Measurements from ENCODE around the gene PDGFRB. TPM values are rescaled to one million over a fixed set of nuclear protein-coding genes. Genes with fewer than 3 reads are reported as not detected.

Gene PDGFRB
- 6.1 and 10.4 TPM in 2 replicates for total RNA-seq (2014; rRNA removed; shearing (Covaris generic); ENCODE audit: low replicate concordance)

DNA sequence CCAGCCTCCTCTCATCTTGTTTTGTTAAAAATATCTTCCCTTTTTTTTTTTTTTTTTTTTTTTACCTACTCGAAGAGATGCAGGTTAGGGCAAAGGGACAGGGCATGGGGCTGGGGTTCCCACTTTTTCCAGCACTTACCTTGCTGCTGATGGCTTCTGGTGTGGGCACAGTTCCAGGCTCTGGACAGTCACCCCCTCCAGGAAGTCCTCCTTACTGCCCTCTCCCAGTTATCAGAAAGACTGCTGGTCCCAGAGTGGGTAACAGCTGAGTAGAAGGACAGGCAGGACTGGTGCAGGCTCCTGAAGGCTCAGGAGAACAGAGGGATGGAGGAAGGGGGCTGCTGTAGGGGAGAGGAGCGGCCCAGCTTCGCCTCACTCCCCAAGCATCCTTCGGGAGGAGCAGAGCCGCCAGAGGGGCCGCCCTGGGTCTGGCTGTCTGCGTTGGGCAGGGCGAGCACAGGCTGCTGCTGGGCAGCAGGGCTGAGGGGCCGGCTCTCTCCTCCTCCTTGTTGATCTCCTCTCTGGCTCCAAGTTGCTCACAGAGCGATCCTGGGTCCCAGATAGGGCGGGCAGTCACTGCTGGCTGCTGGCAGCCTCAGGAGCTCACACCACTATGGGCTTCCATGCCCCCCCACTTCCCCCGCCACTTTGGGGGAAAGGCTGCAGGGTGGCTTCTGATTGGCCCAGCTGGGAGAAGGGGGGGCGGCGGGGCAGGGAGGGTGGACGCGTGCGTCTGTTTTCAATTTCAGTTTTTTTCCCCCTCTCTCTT, at the start of gene PDGFRB:
PDGFRB (minus strand) TSS at position 588 of the 769 bp plus-strand sequence. CDS start 18,798 bp downstream, outside the sequence.
- Histone ChIP-seq H3K9me3 (no peaks in the 10 kb centered on the region), H3K4me3 (peak within 1 kb of the TSS; percentile 40), H3K36me3 (peaks cover 3% of the 10 kb centered on the region), H3K27me3 (no peaks in the 10 kb centered on the region)
- peak; percentile 91 for DNase-seq

DNA sequence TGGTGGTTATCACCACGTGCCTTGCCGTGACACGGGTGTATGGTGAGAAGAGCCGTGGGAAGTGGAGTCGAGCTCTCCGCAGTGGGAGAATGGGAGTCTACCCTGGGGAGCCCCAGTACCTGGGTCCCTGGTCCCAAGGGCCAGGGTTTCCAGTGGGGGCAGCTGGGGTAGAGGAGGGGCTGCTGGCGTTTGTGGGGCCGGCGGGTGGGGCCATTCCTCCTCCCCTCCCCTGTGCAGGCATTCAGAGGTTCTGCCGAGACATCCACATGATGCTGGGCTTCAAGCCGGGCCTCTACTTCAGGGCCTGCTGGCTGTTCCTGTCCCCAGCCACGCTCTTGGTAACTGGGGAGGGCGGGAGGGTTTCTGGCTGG, 48.9 kb upstream of the PDGFRB start:
- Histone ChIP-seq H3K27me3 (no peaks in the 10 kb centered on the region), H3K9me3 (no peaks in the 10 kb centered on the region), H3K36me3 (no peaks in the 10 kb centered on the region), H3K4me3 (no peak overlapping the region)
- DNase-seq = no peak

DNA sequence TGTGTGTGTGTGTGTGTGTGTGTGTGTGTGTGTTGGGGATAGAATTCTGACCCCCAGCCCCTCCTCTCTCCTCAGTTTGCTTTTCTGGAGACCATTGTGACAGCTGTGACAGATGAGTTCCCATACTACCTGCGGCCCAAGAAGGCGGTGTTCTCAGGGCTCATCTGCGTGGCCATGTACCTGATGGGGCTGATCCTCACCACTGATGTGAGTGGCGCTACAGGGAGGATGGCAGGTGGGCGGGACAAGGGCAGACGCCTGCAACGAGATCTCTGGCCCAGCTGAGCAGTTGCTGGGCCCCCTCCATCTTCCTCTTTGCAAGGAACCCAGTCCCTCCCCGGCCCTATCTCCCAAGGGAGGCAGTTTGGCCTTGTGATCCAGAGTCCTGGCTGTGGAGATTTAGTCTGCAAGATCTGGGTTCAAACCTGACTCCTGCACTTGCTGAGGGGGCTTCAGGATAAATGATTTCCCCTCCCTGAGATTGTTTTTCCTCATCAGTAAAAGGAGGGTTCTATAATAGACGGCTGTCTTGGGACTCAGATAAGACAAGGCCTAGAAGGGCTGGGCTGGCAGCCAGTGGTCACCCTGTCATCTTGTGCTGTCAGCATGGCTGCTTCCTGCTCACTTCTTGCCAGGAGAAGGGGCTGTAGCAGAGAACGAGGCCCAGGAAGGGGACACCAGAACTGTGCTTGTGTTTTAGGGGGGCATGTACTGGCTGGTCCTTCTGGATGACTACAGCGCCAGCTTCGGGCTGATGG, 48.4 kb upstream of the PDGFRB start:
- H3K27me3 ChIP-seq = no peaks in the 10 kb centered on the region
- DNase-seq = no peak
- H3K36me3 ChIP-seq = no peaks in the 10 kb centered on the region
- no peak overlapping the region for H3K4me3 ChIP-seq
- no peaks in the 10 kb centered on the region for H3K9me3 ChIP-seq

DNA sequence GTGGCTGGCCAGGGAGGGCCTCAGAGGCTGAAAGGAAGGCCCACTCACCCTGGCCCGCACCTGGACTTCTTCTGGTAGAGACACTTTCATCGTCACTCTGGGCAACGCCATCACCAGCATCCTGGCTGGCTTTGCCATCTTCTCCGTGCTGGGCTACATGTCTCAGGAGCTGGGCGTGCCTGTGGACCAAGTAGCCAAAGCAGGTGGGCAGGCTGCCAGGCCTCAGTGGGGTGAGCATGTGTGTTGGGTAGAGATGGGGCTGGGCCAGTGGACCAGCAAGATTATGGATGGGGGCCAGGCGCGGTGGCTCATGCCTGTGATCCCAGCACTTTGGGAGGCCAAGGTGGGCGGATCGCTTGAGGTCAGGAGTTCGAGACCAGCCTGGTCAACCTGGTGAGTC, 46.9 kb upstream of the PDGFRB start:
- H3K4me3 ChIP-seq = no peak overlapping the region
- no peaks in the 10 kb centered on the region for H3K9me3 ChIP-seq
- H3K36me3 ChIP-seq = no peaks in the 10 kb centered on the region
- peak; percentile 42 for DNase-seq
- H3K27me3 ChIP-seq = no peaks in the 10 kb centered on the region

DNA sequence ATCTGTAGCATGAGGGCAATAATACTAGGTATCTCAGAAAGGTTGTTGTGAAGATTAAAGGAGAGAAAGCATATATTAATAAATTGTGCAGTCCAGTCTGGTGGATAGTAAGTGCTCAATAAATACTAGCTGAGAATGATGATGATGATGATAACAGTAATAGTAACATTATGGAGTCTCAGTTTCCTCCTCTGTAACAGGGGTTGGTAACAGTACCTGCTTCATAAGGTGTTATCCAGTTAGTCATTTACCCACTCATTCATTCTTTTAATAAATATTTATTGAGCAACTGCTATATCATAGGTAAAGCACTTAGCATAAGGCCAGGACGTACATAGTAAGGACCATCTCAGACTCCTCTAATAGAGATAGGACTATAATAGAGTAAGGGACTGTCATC, 41.8 kb upstream of the PDGFRB start:
- Histone ChIP-seq H3K36me3 (no peaks in the 10 kb centered on the region), H3K4me3 (no peak overlapping the region), H3K27me3 (no peaks in the 10 kb centered on the region), H3K9me3 (no peaks in the 10 kb centered on the region)
- no peak for DNase-seq

DNA sequence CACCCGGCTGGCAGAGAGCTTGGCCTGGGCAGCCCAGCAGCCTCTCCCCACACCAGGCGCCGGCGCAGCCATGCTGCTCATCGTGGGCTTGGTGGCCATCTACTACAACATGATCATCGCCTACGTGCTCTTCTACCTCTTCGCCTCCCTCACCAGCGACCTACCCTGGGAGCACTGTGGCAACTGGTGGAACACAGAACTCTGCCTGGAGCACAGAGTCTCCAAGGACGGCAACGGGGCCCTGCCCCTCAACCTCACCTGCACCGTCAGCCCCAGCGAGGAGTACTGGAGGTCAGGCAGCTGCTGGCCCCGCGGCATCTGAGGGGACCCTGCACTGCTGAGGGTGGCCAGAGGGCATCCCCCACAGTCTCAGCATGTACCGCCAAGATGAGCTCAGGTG, 41.3 kb upstream of the PDGFRB start:
- H3K36me3 ChIP-seq = no peaks in the 10 kb centered on the region
- H3K9me3 ChIP-seq = no peaks in the 10 kb centered on the region
- no peak overlapping the region for H3K4me3 ChIP-seq
- H3K27me3 ChIP-seq = no peaks in the 10 kb centered on the region
- DNase-seq = no peak

DNA sequence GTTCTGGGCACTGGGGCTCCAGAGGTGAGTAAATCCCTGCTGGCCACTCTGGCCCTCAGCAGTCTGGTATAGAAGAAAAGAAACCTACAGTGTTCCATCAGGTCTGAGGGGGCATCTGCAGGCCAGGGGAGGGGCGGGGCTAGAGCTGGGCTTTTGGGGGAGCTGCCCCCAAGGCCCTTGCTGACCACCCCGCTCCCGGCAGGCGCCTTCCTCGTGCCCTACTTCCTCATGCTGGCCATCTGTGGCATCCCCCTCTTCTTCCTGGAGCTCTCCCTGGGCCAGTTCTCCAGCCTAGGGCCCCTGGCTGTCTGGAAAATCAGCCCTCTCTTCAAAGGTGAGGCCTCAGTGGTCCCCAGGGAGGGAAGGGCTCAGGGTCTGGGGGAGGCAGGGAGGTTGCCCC, 40.9 kb upstream of the PDGFRB start:
- H3K27me3 ChIP-seq = no peaks in the 10 kb centered on the region
- no peak for DNase-seq

DNA sequence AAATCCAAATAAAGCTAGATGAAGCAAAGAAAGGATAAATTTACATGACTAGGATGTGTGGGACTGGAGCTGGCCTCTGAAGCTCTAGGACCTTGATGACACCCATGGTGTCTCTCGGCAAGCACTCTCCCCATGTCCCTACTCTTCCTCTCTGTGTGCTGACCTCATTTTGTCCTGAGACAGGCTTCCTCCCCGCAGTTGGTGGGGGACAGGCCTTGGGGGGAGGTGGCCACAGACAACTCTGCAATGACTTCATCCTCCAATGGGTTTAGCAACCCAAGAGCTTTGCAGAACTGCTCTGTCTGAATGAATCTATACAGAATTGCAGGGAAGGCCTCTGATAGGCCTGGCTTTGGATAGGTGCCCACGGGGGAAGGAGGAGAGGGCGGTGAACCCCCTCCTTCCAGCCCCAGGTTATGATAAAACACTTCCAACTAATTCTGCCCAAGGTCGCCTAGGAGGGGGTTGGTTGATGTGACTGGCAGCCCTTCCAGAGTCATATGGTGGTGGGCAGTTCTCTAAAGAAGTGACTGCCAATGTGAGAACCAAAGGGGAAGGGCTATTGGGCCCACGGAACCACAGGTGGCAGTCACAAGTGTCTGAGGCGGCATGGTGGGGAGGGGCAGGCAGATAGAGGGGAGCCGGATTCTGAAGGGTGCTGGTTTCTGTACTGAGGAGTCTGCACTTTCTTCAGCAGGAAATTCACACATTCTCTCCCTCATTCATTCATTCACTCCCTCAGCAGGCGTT, 40.3 kb upstream of the PDGFRB start:
- no peaks in the 10 kb centered on the region for H3K27me3 ChIP-seq

More for the DNA sequence above, 40.9 kb upstream of the PDGFRB start:
- Histone ChIP-seq H3K36me3 (no peaks in the 10 kb centered on the region), H3K9me3 (no peaks in the 10 kb centered on the region), H3K4me3 (no peak overlapping the region)

DNA sequence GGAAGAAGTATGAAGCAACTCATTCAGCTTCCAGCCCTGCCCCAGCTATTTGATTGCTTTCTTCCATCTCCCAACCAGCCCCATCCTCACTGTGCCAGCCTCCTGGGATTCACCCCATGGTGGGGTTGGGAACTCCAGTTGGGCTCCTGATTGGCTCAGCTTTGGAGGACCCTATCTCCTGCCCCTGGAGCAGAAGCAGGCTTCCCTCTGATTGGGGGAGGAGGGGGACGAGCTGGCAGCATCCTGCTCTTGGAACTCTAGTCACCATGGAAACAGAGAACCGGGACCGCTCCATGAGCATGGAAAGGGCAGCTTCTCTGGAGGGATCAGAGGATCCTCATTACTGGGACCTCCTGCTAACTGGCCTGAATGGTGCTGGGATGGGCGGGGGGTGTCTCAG, 36.8 kb upstream of the PDGFRB start:
- H3K9me3 ChIP-seq = no peaks in the 10 kb centered on the region
- DNase-seq = no peak
- H3K4me3 ChIP-seq = no peak overlapping the region
- no peaks in the 10 kb centered on the region for H3K27me3 ChIP-seq
- no peaks in the 10 kb centered on the region for H3K36me3 ChIP-seq

More for the DNA sequence above, 40.3 kb upstream of the PDGFRB start:
- H3K9me3 ChIP-seq = no peaks in the 10 kb centered on the region
- no peak for DNase-seq
- H3K36me3 ChIP-seq = no peaks in the 10 kb centered on the region
- no peak overlapping the region for H3K4me3 ChIP-seq

DNA sequence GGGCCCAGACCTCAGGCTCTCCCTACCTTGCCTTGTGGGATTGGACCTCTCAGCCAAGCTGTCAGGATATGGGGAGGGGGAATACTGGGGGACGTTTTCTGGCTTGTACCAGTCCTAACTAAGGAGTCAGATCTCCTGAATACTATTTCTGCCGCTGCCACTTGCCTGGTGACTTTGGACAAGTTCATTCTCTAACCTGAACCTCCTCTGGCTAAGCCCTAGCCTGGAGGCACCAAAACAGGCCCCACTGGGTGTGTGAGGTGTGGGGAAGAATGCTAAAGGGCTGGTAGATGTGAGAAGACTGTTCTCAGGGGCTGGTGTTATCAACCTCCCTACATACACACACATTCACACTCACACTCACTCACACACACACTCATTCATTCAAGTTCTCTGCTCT, 35.3 kb upstream of the PDGFRB start:
- no peaks in the 10 kb centered on the region for H3K27me3 ChIP-seq
- H3K36me3 ChIP-seq = no peaks in the 10 kb centered on the region
- no peak for DNase-seq
- H3K4me3 ChIP-seq = no peak overlapping the region
- no peaks in the 10 kb centered on the region for H3K9me3 ChIP-seq

DNA sequence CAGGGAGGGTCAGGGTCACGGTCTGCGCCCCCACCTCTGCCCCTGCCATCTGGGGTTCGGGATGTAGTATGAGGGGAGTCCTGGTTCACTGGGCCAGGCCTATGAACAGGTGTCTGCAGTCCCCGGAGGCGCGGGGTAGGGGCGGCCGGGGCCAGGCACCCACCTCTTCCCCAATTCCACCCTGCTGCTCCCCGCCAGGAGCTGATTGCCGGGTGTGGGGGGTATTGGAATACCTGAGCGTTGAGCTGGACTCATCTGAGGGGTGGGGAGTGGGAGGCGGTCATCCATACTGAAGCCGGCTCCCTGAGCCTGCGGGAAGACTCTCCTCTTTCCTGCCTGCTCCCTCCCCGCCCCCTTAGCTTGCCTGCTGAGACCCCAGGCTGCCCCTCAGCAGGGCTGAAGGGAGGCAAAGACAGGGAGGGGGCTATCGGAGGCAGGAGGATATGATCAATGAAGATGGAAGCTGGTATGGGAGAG, 34.9 kb upstream of the PDGFRB start:
- no peak for DNase-seq
- no peaks in the 10 kb centered on the region for H3K36me3 ChIP-seq
- no peaks in the 10 kb centered on the region for H3K9me3 ChIP-seq
- no peaks in the 10 kb centered on the region for H3K27me3 ChIP-seq
- no peak overlapping the region for H3K4me3 ChIP-seq

DNA sequence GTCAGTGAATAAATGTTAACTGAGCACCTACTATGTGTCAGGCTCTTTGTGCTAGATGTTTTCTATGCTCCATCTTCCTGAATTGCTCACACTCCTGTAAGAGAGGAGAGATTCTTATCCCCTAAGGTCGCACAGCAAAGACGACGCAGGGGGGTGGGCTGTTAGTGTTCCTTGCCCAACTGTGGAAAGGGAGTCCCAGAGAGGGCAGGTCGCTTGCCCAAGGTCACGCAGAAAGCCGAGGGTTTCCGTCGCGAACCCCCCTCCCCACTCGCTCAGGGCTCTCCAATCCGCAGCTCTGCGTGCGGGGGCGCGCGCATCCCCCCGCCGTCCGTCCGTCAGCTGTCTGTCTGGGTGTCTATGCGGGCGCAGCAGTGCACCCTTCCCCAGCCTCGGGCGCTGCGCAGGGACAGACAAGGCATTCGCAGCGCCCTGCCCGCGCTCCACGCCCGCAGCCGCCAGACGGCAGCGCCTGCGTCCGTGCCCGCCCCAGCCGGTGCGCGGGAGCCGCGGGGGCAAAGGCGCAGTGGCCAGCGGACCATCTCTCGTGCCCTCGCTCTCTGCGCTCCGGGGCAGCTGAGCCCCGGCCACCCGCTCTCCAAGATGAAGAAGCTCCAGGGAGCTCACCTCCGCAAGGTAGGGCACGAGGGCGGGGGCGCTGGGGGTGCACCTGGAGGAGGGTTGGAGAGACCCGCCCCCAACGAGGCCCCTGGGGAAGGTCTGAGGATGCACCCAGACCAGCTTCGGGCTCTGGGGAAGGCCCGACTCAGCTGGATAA, 34.3 kb upstream of the PDGFRB start, which contains the start of gene SLC6A7:
SLC6A7 (plus strand) TSS at position 335 of the 775 bp plus-strand sequence; CDS start at position 601, 266 bp downstream.
- no peak for DNase-seq
- Histone ChIP-seq H3K9me3 (no peaks in the 10 kb centered on the region), H3K4me3 (no peak within 1 kb of the TSS), H3K36me3 (no peaks in the 10 kb centered on the region), H3K27me3 (no peaks in the 10 kb centered on the region)

DNA sequence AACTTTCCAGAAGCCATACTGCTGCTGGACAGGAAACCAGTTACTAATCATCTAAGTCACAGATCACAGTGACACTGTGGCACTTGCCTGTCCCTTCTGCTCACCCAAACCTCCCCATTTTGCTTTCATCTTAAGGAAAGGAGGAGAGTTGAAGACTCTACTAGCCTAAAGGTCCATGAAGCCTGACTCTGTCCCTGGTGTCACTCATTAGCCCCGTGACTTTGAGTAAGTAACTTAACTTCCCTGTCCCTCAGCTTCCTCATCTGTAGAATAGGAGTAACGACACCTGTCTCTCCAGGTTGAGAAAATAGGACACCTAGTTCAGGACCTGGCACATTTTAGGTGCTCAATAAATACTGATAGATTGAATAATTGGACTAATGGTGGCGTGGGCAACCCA, 33.7 kb upstream of the PDGFRB start:
- Histone ChIP-seq H3K9me3 (no peaks in the 10 kb centered on the region), H3K27me3 (no peaks in the 10 kb centered on the region)

DNA sequence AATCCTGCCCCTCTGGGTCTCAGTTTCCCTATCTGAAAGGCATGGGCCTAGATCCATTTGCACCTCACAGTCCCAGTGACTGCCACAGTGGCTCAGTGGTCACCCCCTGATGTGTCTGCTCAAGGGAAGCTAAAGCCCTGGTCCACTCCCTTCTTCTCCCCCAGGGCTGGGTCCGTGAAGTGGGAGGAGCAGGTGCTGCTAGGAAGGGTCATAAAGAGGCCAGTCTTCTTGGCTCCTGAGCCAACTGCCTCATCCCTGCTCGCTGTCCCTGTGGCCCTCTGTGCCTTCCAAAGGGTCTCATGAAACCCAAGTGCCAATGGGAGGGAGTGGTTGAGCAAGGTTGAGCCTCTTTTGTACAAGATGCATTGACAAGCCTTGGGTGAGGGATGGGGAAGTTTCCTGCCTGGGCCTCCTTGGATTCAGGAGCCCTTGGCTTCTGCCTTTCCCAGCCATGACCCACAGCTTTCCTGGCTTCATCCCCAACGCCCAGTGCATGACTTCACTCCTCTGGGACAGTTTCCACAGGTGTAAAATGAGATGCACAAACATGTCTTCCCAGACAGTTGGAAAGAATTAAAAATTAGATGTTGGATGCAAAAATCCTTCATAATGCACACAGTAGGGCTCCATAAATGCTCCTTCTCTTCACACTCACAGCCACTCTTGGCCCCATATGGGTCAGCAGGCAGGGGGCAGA, 32.6 kb upstream of the PDGFRB start:
- Histone ChIP-seq H3K36me3 (no peaks in the 10 kb centered on the region), H3K27me3 (no peaks in the 10 kb centered on the region), H3K4me3 (no peak overlapping the region), H3K9me3 (no peaks in the 10 kb centered on the region)
- peak; percentile 47 for DNase-seq

More for the DNA sequence above, 33.7 kb upstream of the PDGFRB start:
- no peak for DNase-seq
- Histone ChIP-seq H3K4me3 (no peak overlapping the region), H3K36me3 (no peaks in the 10 kb centered on the region)

DNA sequence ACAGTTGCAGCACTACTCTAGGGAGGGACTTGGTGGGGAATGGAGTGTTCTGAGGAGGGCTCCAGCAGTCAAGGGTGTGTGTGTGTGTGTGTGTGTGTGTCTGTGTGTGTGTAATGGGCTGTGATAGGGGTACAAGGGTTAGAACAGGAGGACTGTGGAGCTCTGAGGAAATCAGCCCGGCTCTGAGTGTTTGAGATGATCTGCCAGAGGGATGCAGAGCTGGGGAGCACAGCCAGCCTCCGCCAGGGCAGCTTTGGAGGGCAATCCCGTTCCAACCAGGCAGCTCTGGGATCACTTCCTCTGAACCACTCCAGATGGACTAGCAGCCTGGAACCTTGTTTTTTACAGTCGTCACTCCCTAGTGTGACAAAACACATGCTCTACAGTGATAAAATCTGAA, 31.3 kb upstream of the PDGFRB start:
- no peak for DNase-seq
- no peaks in the 10 kb centered on the region for H3K27me3 ChIP-seq
- H3K4me3 ChIP-seq = no peak overlapping the region
- no peaks in the 10 kb centered on the region for H3K36me3 ChIP-seq
- H3K9me3 ChIP-seq = no peaks in the 10 kb centered on the region

DNA sequence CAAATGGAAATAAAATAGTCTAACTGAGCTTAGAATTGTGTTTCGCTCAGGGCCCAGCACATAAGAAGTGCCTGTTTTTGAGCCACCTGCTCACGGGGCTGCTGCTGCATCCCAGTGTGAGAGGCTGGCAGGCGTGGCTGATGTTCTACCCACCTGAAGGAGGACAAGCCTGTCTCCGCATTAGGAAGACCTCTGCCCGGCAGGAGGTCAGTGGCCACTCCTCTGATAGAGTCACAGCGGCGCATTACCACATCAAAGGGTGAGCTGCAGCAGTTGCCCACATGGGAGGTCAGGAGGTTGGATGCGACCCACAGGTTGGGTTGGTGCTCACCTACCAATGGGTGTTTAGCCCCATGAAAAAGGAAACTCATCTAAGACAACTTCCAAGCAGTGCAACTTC, 30.5 kb upstream of the PDGFRB start:
- DNase-seq = no peak
- no peaks in the 10 kb centered on the region for H3K9me3 ChIP-seq
- no peak overlapping the region for H3K4me3 ChIP-seq
- no peaks in the 10 kb centered on the region for H3K27me3 ChIP-seq
- H3K36me3 ChIP-seq = no peaks in the 10 kb centered on the region

Data from MG63 (cell line).